Peyer's patch (tissue), 4 donors: ENCODE data around the gene PAFAH1B2.

Source experiments
- POLR2A ChIP-seq, 2 donors: fragments of 450-650 bp; IDR thresholded peaks; one replicate each; pipeline ENCODE4 v1.5.1; 2017; ENCODE audit warnings: antibody characterized with exemption in 2 of 2, mild to moderate bottlenecking in 2 of 2, moderate library complexity in 2 of 2
- TF ChIP-seq, protein P1 (sequence below), 6 experiments: fragments of 450-650 bp in 4 of 6; fragments of 200-600 bp in 2 of 6; sonication (generic) in 1 of 6; IDR thresholded peaks; one replicate each; pipeline ENCODE4 v1.5.1; 2017 to 2019; ENCODE audit warnings: antibody characterized with exemption in 6 of 6, mild to moderate bottlenecking in 3 of 6, moderate library complexity in 1 of 6

DNA sequence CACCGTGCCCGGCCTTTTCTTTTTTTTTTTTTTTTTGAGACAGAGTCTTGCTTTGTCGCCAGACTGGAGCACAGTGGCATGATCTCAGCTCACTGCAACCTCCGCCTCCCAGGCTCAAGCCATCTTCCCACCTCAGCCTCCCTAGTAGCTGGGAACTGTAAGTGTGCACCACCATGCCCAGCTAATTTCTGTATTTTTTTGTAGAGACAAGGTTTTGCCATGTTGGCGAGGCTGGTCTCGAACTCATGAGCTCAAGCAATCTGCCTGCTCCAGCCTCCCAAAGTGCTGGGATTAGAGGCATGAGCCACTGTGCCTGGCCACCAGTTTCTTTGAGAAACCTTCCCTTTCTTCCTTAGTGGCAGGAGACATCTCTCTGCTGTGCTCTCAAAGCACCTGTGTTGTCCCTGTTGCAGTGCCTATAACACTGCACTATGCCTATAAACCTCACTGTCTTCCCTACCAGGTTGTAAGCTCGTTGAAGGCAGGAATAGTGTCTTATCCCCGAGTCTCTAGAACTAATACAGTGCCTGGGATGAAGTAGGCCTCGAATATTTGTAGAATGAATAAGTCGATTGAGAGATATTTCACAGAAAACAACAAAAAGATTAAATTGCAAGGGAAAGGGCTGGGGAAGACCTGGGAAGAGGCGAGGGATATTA, 68.7 kb downstream of the PAFAH1B2 start:
- TF ChIP-seq, protein P1, sequence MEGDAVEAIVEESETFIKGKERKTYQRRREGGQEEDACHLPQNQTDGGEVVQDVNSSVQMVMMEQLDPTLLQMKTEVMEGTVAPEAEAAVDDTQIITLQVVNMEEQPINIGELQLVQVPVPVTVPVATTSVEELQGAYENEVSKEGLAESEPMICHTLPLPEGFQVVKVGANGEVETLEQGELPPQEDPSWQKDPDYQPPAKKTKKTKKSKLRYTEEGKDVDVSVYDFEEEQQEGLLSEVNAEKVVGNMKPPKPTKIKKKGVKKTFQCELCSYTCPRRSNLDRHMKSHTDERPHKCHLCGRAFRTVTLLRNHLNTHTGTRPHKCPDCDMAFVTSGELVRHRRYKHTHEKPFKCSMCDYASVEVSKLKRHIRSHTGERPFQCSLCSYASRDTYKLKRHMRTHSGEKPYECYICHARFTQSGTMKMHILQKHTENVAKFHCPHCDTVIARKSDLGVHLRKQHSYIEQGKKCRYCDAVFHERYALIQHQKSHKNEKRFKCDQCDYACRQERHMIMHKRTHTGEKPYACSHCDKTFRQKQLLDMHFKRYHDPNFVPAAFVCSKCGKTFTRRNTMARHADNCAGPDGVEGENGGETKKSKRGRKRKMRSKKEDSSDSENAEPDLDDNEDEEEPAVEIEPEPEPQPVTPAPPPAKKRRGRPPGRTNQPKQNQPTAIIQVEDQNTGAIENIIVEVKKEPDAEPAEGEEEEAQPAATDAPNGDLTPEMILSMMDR (IDR thresholded peaks at IDR 0.05), result no peak
- TF ChIP-seq POLR2A (IDR thresholded peaks at IDR 0.05), result no peak
